ENCODE measurements around the gene KIRREL3. TPM values are rescaled to one million over a fixed set of nuclear protein-coding genes. Genes with fewer than 3 reads are reported as not detected.

KIRREL3 gene
- total and polyA plus RNA-seq, 9 of the 15 experiments (the other 6 are each of a cell fraction or from before 2014, with no cell fraction given): 0.04 to 0.10 TPM; not detected in 7

GRCh38 chr11:126419801-126420697, 580.5 kb downstream of the KIRREL3 start (continued):
- TF ChIP-seq ZNF592 (IDR thresholded peaks at IDR 0.05): no peak
- TF ChIP-seq TAF15 (IDR thresholded peaks at IDR 0.05; ENCODE audit: low read depth, low read length): no peak
- TF ChIP-seq BDP1 (IDR thresholded peaks at IDR 0.05; ENCODE audit: insufficient read depth, insufficient read length): no peak
- no peak; the same call in 1 of the 2 replicates for TF ChIP-seq ZNF134 (CRISPR knock-in tag; conservative IDR thresholded peaks at IDR 0.05)
- 0 out of 4 replicates have a peak, but pooled peaks of 1 of the 2 experiments have one; percentile 38 for TF ChIP-seq BCLAF1 (IDR thresholded peaks at IDR 0.05; ENCODE audit: borderline replicate concordance in 1 of 2, control insufficient read depth in 1 of 2, low read depth in 2 of 2, low read length in 1 of 2)
- no peak for TF ChIP-seq ARID2 (IDR thresholded peaks at IDR 0.05)
- no peak for TF ChIP-seq ZNF830 (CRISPR knock-in tag; IDR thresholded peaks at IDR 0.05)
- peak; percentile 75 for TF ChIP-seq TEAD2 (tag; IDR thresholded peaks at IDR 0.05)
- peak; percentile 94 for TF ChIP-seq PHB2 (IDR thresholded peaks at IDR 0.05; ENCODE audit: low read depth)
- TF ChIP-seq ZNF639 (CRISPR knock-in tag; conservative IDR thresholded peaks at IDR 0.05 in 1 of 2, IDR thresholded peaks at IDR 0.05 in 1 of 2): peak in 1 of 2 experiments; percentile 85; a peak in 2 of 4 replicates
- no peak for TF ChIP-seq SIX5 (IDR thresholded peaks at IDR 0.05; ENCODE audit: borderline replicate concordance in 1 of 2, insufficient read depth in 1 of 2, low read depth in 1 of 2, low read length in 2 of 2)
- no peak for TF ChIP-seq TCF15 (CRISPR knock-in tag; IDR thresholded peaks at IDR 0.05)
- peak; percentile 97 for TF ChIP-seq SOX6 (IDR thresholded peaks at IDR 0.05)
- TF ChIP-seq ZNF57 (CRISPR knock-in tag; IDR thresholded peaks at IDR 0.05): no peak
- no peak for TF ChIP-seq ELK3 (CRISPR knock-in tag; IDR thresholded peaks at IDR 0.05)
- peak; percentile 71 for TF ChIP-seq MEIS2 (IDR thresholded peaks at IDR 0.05; ENCODE audit: partially characterized antibody)

All from K562 (cell line).